ENCODE measurements around the gene FBXL19. TPM values are rescaled to one million over a fixed set of nuclear protein-coding genes. Genes with fewer than 3 reads are reported as not detected.
A peak's percentile ranks its signal among the peaks of the same experiment; 100 is the strongest.

FBXL19 gene
- total and polyA plus RNA-seq, 10 donors = 4.3 to 24.7 (median 17.4) TPM

DNA sequence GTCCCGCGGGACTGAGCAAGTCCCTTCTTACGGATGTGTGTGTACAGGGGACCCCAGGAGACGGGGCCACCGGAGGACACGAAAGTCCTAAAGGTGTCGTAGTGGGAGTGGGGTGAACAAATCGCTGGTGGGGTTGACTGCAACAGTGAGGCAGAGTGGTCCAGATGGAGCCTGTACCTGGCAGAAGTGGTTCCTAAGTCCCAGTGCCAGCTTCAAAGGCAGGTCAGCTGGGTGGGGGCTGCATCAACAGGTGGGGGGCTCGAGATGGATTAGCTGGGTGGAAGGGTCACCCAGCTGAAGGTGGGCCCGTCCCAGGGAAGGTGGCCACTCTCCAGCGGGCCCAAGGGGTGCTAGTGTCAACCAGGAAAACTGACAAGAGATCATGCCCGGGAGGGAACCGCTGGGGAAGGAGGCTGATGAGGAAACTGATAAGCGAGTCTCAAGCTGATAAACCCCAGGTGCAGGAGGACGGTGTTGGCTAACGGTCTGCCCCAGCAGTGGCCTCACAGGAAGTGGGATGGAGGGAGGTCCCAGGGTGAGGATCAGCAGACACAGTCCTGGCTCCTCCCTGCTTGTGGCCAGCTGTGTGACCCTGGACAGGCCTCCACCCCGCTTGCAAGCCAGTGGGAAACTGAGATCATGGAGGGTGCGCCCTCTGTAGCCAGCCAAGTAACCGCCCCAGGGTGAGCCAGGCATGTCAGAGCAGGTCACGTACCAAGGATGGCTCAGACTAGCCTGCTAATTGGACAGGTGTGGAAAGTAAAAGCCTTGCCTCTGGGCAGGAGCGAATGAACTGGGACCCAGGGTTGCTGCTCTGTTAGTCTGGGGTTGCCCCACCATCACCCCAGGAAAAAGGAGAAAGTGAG is 26.5 kb downstream of the FBXL19 start:
- peaks cover 0 to 47% (median 0%) of the 10 kb centered on the region in 6 donors for H3K36me3 ChIP-seq
- TF ChIP-seq, protein P1, sequence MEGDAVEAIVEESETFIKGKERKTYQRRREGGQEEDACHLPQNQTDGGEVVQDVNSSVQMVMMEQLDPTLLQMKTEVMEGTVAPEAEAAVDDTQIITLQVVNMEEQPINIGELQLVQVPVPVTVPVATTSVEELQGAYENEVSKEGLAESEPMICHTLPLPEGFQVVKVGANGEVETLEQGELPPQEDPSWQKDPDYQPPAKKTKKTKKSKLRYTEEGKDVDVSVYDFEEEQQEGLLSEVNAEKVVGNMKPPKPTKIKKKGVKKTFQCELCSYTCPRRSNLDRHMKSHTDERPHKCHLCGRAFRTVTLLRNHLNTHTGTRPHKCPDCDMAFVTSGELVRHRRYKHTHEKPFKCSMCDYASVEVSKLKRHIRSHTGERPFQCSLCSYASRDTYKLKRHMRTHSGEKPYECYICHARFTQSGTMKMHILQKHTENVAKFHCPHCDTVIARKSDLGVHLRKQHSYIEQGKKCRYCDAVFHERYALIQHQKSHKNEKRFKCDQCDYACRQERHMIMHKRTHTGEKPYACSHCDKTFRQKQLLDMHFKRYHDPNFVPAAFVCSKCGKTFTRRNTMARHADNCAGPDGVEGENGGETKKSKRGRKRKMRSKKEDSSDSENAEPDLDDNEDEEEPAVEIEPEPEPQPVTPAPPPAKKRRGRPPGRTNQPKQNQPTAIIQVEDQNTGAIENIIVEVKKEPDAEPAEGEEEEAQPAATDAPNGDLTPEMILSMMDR (IDR thresholded peaks at IDR 0.05 in 8 of 11, conservative IDR thresholded peaks at IDR 0.05 in 3 of 11) = no peak
- TF ChIP-seq POLR2A (IDR thresholded peaks at IDR 0.05) (peak in 1 of 3 donors; percentile 23), POLR2AphosphoS5 (IDR thresholded peaks at IDR 0.05) (peak; percentile 84 to 90 (median 87))
- peak overlapping the region; percentile 89 to 99 (median 96) for H3K27ac ChIP-seq
- intact Hi-C loops (cut with DNase I; ENCODE audit: low total_unique reads) = no loop called here
- H3K4me1 ChIP-seq = peaks cover 16 to 71% (median 40%) of the 10 kb centered on the region in 6 donors
- 2 to 3% (median 2%) methylated on average over 17 to 21 of the region's 21 CpGs for WGBS, 5 donors
- DNase-seq = peak; percentile 89
- no peaks in the 10 kb centered on the region for H3K27me3 ChIP-seq (replicated peaks in 1 of 7)
- H3K9me3 ChIP-seq = no peaks in the 10 kb centered on the region
- peak overlapping the region; percentile 80 to 98 (median 92) for H3K4me3 ChIP-seq

DNA sequence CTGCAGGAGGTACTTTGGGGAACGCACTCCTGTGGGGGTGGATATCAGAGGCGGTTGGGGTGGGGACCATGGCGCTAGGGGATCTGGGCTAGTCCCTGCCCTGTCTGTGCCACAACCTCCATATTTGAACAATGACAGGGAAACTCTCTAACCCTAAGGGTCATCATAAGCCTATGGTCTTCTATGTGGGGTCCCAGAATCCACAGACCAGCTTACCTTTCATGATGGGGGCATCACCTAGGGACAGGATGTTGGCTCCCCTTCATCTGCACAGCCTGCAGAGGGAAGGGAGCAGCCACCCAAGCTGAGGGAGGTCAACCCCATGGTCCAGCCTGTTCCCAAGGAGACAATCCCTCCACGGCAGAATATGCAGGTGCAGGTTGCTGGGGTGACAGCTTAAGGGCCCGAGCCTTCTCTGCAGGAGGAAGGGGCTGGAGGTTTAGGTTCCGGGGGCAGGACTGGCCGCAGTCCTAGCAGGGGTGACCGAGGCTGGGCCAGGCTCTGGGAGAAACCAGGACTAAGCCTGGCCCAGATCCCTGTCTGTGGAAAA is 27.2 kb downstream of the FBXL19 start:
- H3K27me3 ChIP-seq (replicated peaks in 1 of 7) = no peaks in the 10 kb centered on the region
- WGBS, 5 donors = 65 to 73% (median 67%) methylated on average over 7 to 8 of the region's 8 CpGs
- H3K4me3 ChIP-seq = peak overlapping the region in 6 of 8 donors; percentile 90 to 98 (median 92)
- H3K4me1 ChIP-seq = peaks cover 16 to 72% (median 40%) of the 10 kb centered on the region in 6 donors
- TF ChIP-seq, protein P1 (IDR thresholded peaks at IDR 0.05 in 8 of 11, conservative IDR thresholded peaks at IDR 0.05 in 3 of 11) = no peak
- TF ChIP-seq POLR2A (IDR thresholded peaks at IDR 0.05) (no peak), POLR2AphosphoS5 (IDR thresholded peaks at IDR 0.05) (no peak)
- intact Hi-C loops (cut with DNase I; ENCODE audit: low total_unique reads) = no loop called here
- H3K36me3 ChIP-seq = peaks cover 0 to 40% (median 0%) of the 10 kb centered on the region in 6 donors
- H3K27ac ChIP-seq = peak overlapping the region; percentile 89 to 99 (median 96)
- H3K9me3 ChIP-seq = no peaks in the 10 kb centered on the region
- no peak for DNase-seq

DNA sequence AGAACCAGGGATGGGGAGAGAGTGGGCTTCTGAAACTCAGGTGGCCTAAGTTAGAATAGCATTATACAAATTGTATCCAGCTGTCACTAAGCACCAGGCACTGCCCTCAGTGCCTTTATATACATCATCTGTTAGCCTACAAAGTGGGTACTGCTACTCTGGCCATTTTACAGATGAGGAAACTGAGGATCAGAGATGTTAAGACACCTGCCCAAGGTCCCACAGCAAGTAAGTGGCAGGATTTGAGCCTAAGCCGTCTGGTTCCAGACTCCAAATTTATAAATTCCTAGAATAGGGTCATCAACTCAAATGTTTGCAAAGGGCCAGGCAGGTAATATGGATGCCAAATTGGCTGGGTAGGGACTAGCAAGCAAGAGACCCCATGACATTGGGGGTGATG is 27.8 kb downstream of the FBXL19 start:
- Histone ChIP-seq H3K27me3 (replicated peaks in 1 of 7) (no peaks in the 10 kb centered on the region), H3K4me3 (no peak overlapping the region), H3K36me3 (peaks cover 0 to 34% (median 0%) of the 10 kb centered on the region in 6 donors), H3K27ac (peak overlapping the region in 6 of 8 donors; percentile 89 to 99 (median 96)), H3K9me3 (no peaks in the 10 kb centered on the region), H3K4me1 (peaks cover 16 to 76% (median 41%) of the 10 kb centered on the region in 6 donors)
- no peak for DNase-seq
- TF ChIP-seq POLR2A (IDR thresholded peaks at IDR 0.05) (no peak), POLR2AphosphoS5 (IDR thresholded peaks at IDR 0.05) (no peak)
- TF ChIP-seq, protein P1 (IDR thresholded peaks at IDR 0.05 in 8 of 11, conservative IDR thresholded peaks at IDR 0.05 in 3 of 11) = no peak
- intact Hi-C loops (cut with DNase I; ENCODE audit: low total_unique reads) = no loop called here
- 62 to 89% (median 85%) methylated on average over 1 of the region's 1 CpG for WGBS, 5 donors

DNA sequence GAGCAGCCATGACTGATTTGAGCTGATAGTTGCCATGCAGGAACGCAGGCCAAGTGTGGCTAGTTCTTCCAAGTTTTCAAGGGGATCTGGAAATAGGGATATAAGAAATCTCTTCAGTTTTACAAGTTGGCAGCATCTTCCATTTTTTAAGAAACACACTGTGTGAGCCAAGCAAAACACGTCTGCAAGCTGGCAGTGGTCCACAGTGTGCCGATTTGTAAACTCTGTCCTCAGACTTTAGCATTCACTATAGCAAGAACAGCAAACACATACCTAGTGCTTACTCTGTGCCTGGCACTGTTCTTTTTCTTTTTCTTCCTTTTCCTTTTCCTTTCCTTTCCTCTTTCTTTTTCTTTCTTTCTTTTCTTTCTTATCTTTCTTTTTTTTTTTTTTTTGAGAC is 28.4 kb downstream of the FBXL19 start:
- Histone ChIP-seq H3K27ac (peak overlapping the region in 1 of 8 donors; percentile 99), H3K4me1 (peaks cover 20 to 82% (median 45%) of the 10 kb centered on the region in 6 donors)

More for the DNA sequence above, 28.4 kb downstream of the FBXL19 start:
- H3K36me3 ChIP-seq = peaks cover 0 to 28% (median 0%) of the 10 kb centered on the region in 6 donors
- H3K27me3 ChIP-seq (replicated peaks in 1 of 7) = no peaks in the 10 kb centered on the region
- no peak for DNase-seq
- 67 to 86% (median 71%) methylated on average over 3 of the region's 3 CpGs for WGBS, 5 donors
- intact Hi-C loops (cut with DNase I; ENCODE audit: low total_unique reads) = no loop called here
- no peak overlapping the region for H3K4me3 ChIP-seq
- TF ChIP-seq, protein P1 (IDR thresholded peaks at IDR 0.05 in 8 of 11, conservative IDR thresholded peaks at IDR 0.05 in 3 of 11) = no peak
- TF ChIP-seq POLR2A (IDR thresholded peaks at IDR 0.05) (no peak), POLR2AphosphoS5 (IDR thresholded peaks at IDR 0.05) (no peak)
- no peaks in the 10 kb centered on the region for H3K9me3 ChIP-seq
